Retinal pigment epithelial cell (primary cell): ENCODE results near the gene TFB2M.

Source experiments
- DNase-seq: peaks from one replicate; pipeline ENCODE4 v3.0.0-alpha.2; 2010; ENCODE audit warnings: low read depth
- H3K4me3 ChIP-seq: 2 replicates; pipeline ENCODE4 v1.5.1; 2011; ENCODE audit warnings: mild to moderate bottlenecking, low read length, control low read depth, moderate library complexity
- TF ChIP-seq, protein P1 (sequence below): conservative IDR thresholded peaks from 2 replicates; pipeline ENCODE4 v1.5.1; 2011; ENCODE audit warnings: low read depth, low read length, control low read depth, inconsistent platforms

Gene TFB2M

DNA sequence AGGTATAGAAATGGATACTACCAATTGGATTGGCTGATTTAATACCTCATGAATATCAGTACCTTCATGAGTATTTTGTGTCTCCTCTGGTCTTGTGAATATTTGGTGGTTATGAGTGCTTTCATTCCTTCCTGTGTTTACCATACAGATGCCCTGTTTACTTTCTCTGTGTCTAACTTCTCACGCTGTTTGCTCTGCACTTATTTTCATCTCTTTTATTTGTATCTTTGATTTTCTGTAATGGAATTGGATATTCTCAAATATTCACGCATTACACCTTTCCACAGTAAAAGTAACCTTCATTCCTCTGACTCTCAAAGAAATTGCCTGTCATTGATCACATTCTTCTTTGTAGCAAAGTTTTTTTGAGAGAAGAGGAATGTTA, 17.0 kb upstream of the TFB2M start:
- TF ChIP-seq, protein P1, sequence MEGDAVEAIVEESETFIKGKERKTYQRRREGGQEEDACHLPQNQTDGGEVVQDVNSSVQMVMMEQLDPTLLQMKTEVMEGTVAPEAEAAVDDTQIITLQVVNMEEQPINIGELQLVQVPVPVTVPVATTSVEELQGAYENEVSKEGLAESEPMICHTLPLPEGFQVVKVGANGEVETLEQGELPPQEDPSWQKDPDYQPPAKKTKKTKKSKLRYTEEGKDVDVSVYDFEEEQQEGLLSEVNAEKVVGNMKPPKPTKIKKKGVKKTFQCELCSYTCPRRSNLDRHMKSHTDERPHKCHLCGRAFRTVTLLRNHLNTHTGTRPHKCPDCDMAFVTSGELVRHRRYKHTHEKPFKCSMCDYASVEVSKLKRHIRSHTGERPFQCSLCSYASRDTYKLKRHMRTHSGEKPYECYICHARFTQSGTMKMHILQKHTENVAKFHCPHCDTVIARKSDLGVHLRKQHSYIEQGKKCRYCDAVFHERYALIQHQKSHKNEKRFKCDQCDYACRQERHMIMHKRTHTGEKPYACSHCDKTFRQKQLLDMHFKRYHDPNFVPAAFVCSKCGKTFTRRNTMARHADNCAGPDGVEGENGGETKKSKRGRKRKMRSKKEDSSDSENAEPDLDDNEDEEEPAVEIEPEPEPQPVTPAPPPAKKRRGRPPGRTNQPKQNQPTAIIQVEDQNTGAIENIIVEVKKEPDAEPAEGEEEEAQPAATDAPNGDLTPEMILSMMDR: no peak
- no peak overlapping the region for H3K4me3 ChIP-seq
- no peak for DNase-seq

GRCh38 chr1:246582301-246583055, 16.4 kb upstream of the TFB2M start:
- no peak overlapping the region for H3K4me3 ChIP-seq

DNA sequence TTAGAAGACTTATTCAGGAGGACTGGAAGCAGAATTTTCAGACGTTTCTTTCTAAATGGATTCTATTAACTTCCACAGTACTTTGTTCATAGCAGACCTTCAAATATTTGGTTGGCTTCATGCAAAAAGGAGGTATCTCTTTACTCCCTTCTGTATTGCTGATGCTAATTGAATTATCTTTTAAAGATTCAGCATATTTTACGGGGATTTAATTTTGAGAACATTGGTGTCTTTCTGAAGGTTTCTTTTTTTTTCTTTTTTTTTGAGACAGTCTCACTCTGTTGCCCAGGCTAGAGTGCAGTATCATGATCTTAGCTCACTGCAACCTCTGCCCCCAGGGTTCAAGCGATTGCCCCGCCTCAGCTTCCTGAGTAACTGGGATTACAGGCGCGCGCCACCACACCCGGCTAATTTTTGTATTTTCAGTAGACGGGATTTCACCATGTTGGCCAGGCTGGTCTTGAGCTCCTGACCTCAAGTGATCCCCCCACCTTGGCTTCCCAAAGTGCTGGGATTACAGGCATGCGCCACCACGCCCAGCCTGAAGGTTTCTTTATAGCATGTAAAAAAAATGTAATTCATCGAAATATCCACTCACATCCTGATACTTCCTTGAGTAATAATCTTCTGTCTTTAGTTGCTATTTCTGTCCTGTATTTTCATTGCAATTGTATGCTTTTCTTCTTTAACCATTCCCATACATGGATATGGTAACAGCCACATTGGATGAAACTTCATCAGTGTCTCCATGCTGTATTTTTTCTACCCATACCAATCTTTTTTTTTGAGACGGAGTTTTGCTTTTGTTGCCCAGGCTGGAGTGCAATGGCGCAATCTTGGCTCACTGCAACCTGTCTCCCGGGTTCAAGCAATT, 14.7 kb upstream of the TFB2M start:
- TF ChIP-seq, protein P1: no peak
- DNase-seq: no peak
- H3K4me3 ChIP-seq: no peak overlapping the region

More at GRCh38 chr1:246582301-246583055, 16.4 kb upstream of the TFB2M start:
- TF ChIP-seq, protein P1: no peak
- DNase-seq: no peak

DNA sequence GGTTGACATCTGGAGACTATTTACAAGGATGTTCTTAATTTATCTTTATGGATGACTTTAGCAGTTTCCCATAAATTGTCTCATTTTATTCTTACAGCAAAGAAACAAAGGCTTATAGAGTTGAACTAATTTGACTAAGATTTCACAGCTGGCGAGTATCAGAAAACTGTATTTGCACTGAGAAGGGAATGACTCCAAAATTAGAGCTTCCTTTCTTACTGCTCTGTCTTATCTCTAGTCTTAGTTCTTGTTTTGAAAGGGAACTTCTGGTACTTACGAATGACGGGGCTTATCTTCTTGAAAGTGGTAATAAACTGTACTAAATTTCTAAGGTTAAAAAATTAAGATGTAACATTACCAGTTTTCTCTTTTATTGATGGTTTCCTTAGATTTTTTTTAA, 13.8 kb upstream of the TFB2M start:
- no peak overlapping the region for H3K4me3 ChIP-seq
- DNase-seq: no peak
- TF ChIP-seq, protein P1: no peak

DNA sequence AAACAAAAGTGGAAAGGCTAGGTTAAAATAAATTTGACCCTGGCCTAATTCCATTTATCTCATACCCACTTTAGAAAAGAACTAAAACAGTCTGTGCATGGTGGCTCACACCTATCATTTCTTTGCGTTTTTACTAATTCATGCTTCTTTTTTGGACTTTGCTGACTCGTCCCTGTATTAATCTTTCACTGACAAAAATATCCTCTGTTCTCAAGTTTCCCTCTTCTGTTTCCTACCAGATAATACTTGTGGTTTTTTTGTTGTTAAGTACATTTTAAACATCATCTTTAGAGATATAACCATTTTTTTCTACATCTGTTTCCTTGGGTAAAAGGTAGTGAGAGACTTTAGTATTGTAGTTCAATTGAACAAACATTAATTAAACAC, 11.7 kb upstream of the TFB2M start:
- no peak for DNase-seq
- TF ChIP-seq, protein P1: no peak
- H3K4me3 ChIP-seq: no peak overlapping the region

- TF ChIP-seq, protein P1: no peak
- no peak overlapping the region for H3K4me3 ChIP-seq
- DNase-seq: no peak
These were observed 11.1 kb upstream of the TFB2M start for GRCh38 chr1:246577082-246577719.

DNA sequence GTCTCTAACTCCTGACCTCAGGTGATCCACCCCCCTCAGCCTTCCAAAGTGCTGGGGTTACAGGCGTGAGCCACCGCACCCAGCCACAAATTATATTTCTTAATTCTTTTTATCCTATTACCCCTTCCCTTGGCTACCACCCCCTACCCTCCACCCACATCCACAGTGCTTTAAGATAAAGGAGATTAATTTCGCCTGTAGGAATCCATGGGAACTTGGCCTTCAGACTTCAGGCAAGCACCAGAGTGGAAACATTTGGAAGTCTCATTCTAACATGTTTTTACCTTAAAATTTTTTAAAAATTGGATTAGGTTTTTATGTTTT, 10.6 kb upstream of the TFB2M start:
- no peak overlapping the region for H3K4me3 ChIP-seq
- TF ChIP-seq, protein P1: no peak
- no peak for DNase-seq
